GM12864 (cell line): ENCODE results near the gene BMPER.

Source experiments
- DNase-seq: peaks from one replicate; pipeline ENCODE4 v3.0.0-alpha.2; 2011; ENCODE audit warnings: low read depth
- H3K4me3 ChIP-seq: 2 replicates; pipeline ENCODE4 v1.5.1; 2011; ENCODE audit warnings: mild to moderate bottlenecking, low read depth, low read length, control low read depth
- TF ChIP-seq, protein P1 (sequence below): IDR thresholded peaks from 2 replicates; pipeline ENCODE4 v1.5.1; 2011; ENCODE audit warnings: low read depth, mild to moderate bottlenecking, moderate library complexity, low read length, control low read depth, inconsistent platforms; ENCODE audit errors: missing control alignments

The BMPER gene

DNA sequence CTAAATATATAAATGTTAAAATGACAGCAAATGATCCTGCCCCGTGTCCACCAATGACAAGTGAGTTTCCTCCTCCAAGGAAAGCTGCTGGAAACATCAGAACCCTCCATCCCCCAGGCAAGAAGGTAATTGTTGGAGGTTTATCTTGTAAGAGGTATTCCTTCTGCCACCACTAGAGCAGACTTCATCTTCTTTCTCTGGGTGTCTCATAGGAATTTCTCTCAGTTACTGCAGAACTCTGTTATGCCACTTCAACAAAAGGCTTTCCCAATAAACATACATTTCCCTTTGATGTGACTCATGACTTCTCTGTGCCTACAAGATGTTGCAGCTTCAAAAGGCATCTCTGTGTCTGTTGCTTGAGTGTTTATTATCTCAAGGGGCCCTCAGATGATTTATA is 279.1 kb downstream of the BMPER start:
- DNase-seq = no peak
- TF ChIP-seq, protein P1, sequence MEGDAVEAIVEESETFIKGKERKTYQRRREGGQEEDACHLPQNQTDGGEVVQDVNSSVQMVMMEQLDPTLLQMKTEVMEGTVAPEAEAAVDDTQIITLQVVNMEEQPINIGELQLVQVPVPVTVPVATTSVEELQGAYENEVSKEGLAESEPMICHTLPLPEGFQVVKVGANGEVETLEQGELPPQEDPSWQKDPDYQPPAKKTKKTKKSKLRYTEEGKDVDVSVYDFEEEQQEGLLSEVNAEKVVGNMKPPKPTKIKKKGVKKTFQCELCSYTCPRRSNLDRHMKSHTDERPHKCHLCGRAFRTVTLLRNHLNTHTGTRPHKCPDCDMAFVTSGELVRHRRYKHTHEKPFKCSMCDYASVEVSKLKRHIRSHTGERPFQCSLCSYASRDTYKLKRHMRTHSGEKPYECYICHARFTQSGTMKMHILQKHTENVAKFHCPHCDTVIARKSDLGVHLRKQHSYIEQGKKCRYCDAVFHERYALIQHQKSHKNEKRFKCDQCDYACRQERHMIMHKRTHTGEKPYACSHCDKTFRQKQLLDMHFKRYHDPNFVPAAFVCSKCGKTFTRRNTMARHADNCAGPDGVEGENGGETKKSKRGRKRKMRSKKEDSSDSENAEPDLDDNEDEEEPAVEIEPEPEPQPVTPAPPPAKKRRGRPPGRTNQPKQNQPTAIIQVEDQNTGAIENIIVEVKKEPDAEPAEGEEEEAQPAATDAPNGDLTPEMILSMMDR = no peak
- no peak overlapping the region for H3K4me3 ChIP-seq

DNA sequence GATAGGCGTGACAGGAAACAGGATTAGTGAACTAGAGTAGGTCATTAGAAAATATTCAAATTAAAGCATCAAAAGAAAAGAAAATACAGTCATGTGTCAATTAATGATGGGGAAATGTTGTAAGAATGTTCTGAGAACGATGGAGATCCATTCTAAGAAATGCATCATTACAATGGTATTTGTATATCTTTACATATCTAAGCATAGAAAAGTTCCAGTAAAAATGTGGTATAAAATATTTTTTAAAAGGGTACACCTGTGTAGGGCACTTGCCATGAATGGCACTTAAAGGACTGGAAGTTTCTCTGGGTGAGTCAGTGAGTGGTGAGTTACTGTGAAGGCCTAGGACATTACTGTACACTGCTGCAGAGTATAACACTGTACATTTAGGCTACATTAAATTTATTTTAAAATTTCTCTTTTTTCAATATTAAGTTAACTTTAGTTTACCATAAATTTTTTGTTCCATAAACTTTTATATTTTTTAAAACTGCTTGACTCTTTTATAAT is 282.5 kb downstream of the BMPER start:
- no peak for DNase-seq
- TF ChIP-seq, protein P1 = no peak
- H3K4me3 ChIP-seq = no peak overlapping the region

DNA sequence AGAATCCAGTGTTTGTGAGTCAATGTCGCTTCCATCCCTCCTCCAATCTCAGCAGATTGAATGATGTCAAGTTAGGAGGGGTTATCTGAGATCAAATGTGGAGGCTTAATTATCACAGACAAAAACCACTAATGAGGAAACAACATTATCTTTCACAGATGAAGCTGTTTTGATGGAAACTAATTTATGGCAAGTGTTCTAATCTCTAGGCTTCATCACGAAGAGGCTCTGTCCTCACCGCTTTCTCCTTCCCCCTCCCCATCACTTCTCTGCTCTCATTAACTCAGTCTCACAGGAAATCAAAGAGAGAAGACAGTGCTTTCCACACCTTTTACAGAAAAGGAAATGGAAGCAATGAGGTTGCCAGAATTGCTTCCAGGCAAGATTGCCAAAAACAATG is 283.7 kb downstream of the BMPER start:
- H3K4me3 ChIP-seq = no peak overlapping the region

DNA sequence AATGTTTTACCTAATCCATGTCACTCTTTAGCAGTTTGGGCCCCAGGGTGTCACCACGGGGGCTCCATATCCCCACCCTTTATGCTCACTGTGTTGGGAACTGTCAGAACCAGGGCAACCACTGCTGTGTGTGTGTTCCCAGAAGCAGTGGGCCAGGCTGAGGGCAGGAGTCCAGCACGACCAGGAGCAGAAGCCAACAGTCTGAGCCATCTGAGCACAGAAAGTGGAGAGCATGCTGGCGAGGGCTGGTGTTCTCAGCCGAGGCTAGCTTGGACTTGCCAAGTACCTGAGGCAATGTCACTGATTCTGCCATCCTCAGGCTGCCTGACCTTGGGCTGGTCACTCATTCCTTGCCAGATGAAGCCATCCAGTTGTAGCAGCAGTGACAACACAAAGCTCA is 285.0 kb downstream of the BMPER start:
- no peak for DNase-seq
- TF ChIP-seq, protein P1 = no peak

More for the DNA sequence above, 283.7 kb downstream of the BMPER start:
- TF ChIP-seq, protein P1 = no peak
- no peak for DNase-seq

DNA sequence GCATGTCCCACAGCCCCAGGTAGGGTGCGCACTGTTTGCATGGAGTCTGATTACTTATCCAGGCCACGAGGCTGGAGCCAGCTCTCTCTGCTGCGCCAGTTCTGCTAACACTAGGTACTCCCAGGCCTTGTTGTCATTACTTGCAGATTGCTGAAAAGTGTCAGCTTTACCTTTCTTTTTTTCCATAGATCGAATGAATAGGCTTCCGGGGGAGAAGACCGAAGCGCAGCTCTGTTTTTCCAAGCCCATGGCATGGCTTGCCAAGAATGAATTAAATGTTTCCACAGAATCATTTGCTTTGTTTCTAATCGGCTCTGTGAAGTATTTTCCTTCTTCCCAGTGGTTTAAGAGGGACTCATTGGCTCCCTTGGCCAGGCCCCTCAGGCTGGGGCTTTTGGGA is 285.8 kb downstream of the BMPER start:
- H3K4me3 ChIP-seq = no peak overlapping the region
- TF ChIP-seq, protein P1 = no peak
- no peak for DNase-seq

More for the DNA sequence above, 285.0 kb downstream of the BMPER start:
- H3K4me3 ChIP-seq = no peak overlapping the region

DNA sequence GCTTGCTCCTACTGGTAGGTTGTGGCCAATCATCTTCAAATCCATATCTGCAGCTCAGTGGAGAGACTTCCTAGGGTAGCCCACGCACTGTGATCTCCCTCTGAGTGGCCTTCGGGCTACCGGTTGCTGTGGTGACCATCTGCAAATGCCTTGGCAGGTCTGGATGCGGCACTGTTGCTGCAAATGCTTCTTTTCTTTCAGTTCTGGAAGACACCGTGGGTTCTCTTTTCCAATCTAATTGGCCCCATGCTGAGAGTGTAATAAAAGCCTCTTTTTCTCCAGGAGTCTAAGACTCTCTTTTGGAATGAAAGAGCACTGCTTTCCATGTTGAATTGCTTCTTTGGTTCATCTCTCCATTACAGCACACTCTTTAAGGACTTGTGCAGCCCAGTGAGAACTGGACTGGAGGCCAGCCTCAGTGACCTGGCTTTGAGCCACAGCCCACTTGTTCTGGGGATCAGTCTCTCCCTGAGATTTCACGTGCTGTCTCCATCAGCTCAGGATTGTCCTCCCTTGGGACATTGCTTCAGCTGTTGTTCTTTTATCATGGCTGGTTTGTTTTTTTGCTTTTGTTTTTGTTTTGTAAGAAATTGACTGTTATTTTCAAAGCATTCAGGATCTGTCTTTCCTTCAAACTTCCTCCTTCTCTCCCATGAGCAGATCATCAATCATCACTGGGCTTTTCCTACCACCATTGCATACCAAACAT is 286.6 kb downstream of the BMPER start:
- DNase-seq = no peak

DNA sequence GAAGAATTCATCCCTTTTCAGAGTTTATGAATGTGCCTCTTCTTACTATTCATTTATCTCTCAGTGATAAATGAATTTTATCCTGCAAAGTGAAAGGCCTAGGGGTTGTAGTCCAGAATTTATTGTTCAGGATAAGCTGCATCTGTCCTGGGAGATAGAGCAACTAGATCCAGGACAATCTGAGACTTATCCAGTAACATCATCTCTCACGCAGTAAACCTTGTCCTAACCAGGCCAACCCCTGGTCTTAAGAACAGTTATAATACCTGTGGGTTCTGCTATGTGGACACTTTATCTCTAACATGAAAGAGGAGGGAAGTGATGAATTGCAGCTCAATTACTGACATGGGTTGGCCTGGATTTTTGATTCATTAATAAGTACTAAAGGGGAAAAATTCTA is 287.6 kb downstream of the BMPER start:
- no peak overlapping the region for H3K4me3 ChIP-seq
- no peak for DNase-seq
- TF ChIP-seq, protein P1 = no peak

More for the DNA sequence above, 286.6 kb downstream of the BMPER start:
- TF ChIP-seq, protein P1 = no peak
- no peak overlapping the region for H3K4me3 ChIP-seq
